Hepatocyte (in vitro differentiated cells): ENCODE results near the gene IFT122. TPM values are rescaled to one million over a fixed set of nuclear protein-coding genes. Genes with fewer than 3 reads are reported as not detected.

Source experiments
- DNase-seq: peaks from one replicate; pipeline ENCODE4 v3.0.0-alpha.2; 2016; ENCODE audit warnings: low spot score
- H2AFZ ChIP-seq: fragments of 200-600 bp; sonication (generic); 2 replicates; pipeline ENCODE4 v1.6.0; 2016; ENCODE audit warnings: antibody characterized with exemption, mild to moderate bottlenecking
- H3K27ac ChIP-seq: fragments of 200-600 bp; sonication (generic); 2 replicates; pipeline ENCODE4 v1.5.1; 2016; ENCODE audit warnings: mild to moderate bottlenecking
- H3K27me3 ChIP-seq: fragments of 200-600 bp; sonication (generic); 2 replicates; pipeline ENCODE4 v1.6.1; 2016
- H3K36me3 ChIP-seq: fragments of 200-600 bp; sonication (generic); replicated peaks from 2 replicates; pipeline ENCODE4 v1.5.1; 2016; ENCODE audit warnings: low read depth; ENCODE audit not compliant: insufficient read depth
- H3K4me1 ChIP-seq: fragments of 200-600 bp; sonication (generic); 2 replicates; pipeline ENCODE4 v1.5.1; 2016; ENCODE audit warnings: mild to moderate bottlenecking, moderate library complexity; ENCODE audit not compliant: insufficient read depth
- H3K4me2 ChIP-seq: fragments of 200-600 bp; sonication (generic); 2 replicates; pipeline ENCODE4 v1.6.0; 2016
- H3K4me3 ChIP-seq: fragments of 200-600 bp; sonication (generic); 2 replicates; pipeline ENCODE4 v1.5.1; 2016; ENCODE audit warnings: mild to moderate bottlenecking
- H3K79me2 ChIP-seq: fragments of 200-600 bp; sonication (generic); 2 replicates; pipeline ENCODE4 v1.6.0; 2017; ENCODE audit warnings: mild to moderate bottlenecking
- H3K9me2 ChIP-seq: fragments of 200-600 bp; sonication (generic); replicated peaks from 2 replicates; pipeline ENCODE4 v1.6.0; 2017; ENCODE audit warnings: mild to moderate bottlenecking; ENCODE audit not compliant: insufficient read depth
- H3K9me3 ChIP-seq: fragments of 200-600 bp; sonication (generic); 2 replicates; pipeline ENCODE4 v1.5.1; 2016; ENCODE audit warnings: low read depth, mild to moderate bottlenecking
- H4K20me1 ChIP-seq: fragments of 200-600 bp; sonication (generic); 2 replicates; pipeline ENCODE4 v1.6.0; 2016; ENCODE audit warnings: mild to moderate bottlenecking; ENCODE audit not compliant: insufficient read depth, poor library complexity, severe bottlenecking
- CTCF ChIP-seq: fragments of 200-600 bp; sonication (generic); IDR thresholded peaks from 2 replicates; pipeline ENCODE4 v1.5.1; 2016; ENCODE audit warnings: antibody characterized with exemption, mild to moderate bottlenecking; ENCODE audit not compliant: poor library complexity
- EZH2 ChIP-seq: fragments of 200-600 bp; sonication (generic); IDR thresholded peaks from 2 replicates; pipeline ENCODE4 v1.6.1; 2016; ENCODE audit warnings: antibody characterized with exemption, mild to moderate bottlenecking, borderline replicate concordance
- EZH2phosphoT487 ChIP-seq: fragments of 200-600 bp; sonication (generic); IDR thresholded peaks from one replicate; pipeline ENCODE4 v1.6.1; 2018; ENCODE audit warnings: antibody characterized with exemption, mild to moderate bottlenecking, low read depth, moderate library complexity; ENCODE audit not compliant: unreplicated experiment, severe bottlenecking
- WGBS: methylation state at CpG from one replicate; pipeline ENCODE4 v1.1.6; 2016; ENCODE audit warnings: low lambda C conversion rate; ENCODE audit errors: missing lambda C conversion rate; 5-methylcytosine and 5-hydroxymethylcytosine counted together
- polyA plus RNA-seq: library from polyadenylated mRNA; unstranded; fragments of >200 nt; fragmentation: Nextera tagmentation; extraction: Ambion mirVana; gene quantifications from 2 replicates; pipeline ENCODE4 v1.2.1, GENCODE V29; 2016
- total RNA-seq: library from RNA; depleted of rRNA; stranded (reverse); fragments of >200 nt; gene quantifications from 2 replicates; pipeline ENCODE4 v1.2.3, GENCODE V29; 2014

The IFT122 gene
- total and polyA plus RNA-seq, 2 experiments from 2014 or later, result 11.4 to 14.6 TPM

GRCh38 chr3:129536374-129536667 is 96.3 kb downstream of the IFT122 start:
- Histone ChIP-seq H4K20me1 (no peaks in the 10 kb centered on the region), H3K27me3 (no peaks in the 10 kb centered on the region), H3K36me3 (no peaks in the 10 kb centered on the region), H3K4me2 (no peak overlapping the region), H3K4me1 (peaks cover 19% of the 10 kb centered on the region), H3K9me2 (no peaks in the 10 kb centered on the region), H3K9me3 (no peaks in the 10 kb centered on the region), H2AFZ (no peak overlapping the region), H3K4me3 (no peak overlapping the region), H3K27ac (no peak overlapping the region), H3K79me2 (no peaks in the 10 kb centered on the region)
- 96% methylated on average over 2 of the region's 2 CpGs for WGBS
- TF ChIP-seq CTCF (no peak), EZH2phosphoT487 (no peak), EZH2 (no peak)
- DNase-seq, result no peak

GRCh38 chr3:129536804-129537203 is 96.8 kb downstream of the IFT122 start:
- no peak overlapping the region for H3K27ac ChIP-seq
- peaks cover 19% of the 10 kb centered on the region for H3K4me1 ChIP-seq
- H3K9me2 ChIP-seq, result no peaks in the 10 kb centered on the region
- no peaks in the 10 kb centered on the region for H3K36me3 ChIP-seq
- H3K4me3 ChIP-seq, result no peak overlapping the region
- no peaks in the 10 kb centered on the region for H3K27me3 ChIP-seq
- no peak for TF ChIP-seq EZH2
- TF ChIP-seq CTCF, result no peak
- no peak for TF ChIP-seq EZH2phosphoT487
- WGBS, result 90% methylated on average over 3 of the region's 3 CpGs
- H3K9me3 ChIP-seq, result no peaks in the 10 kb centered on the region
- H3K79me2 ChIP-seq, result no peaks in the 10 kb centered on the region
- H2AFZ ChIP-seq, result no peak overlapping the region
- H3K4me2 ChIP-seq, result no peak overlapping the region
- H4K20me1 ChIP-seq, result no peaks in the 10 kb centered on the region
- no peak for DNase-seq

GRCh38 chr3:129539206-129539605 is 99.2 kb downstream of the IFT122 start:
- Histone ChIP-seq H3K4me3 (no peak overlapping the region), H2AFZ (no peak overlapping the region), H4K20me1 (no peaks in the 10 kb centered on the region), H3K4me1 (peaks cover 14% of the 10 kb centered on the region), H3K36me3 (no peaks in the 10 kb centered on the region), H3K27ac (no peak overlapping the region), H3K27me3 (no peaks in the 10 kb centered on the region), H3K79me2 (no peaks in the 10 kb centered on the region), H3K9me3 (no peaks in the 10 kb centered on the region), H3K4me2 (no peak overlapping the region), H3K9me2 (no peaks in the 10 kb centered on the region)
- 62% methylated on average over 8 of the region's 8 CpGs for WGBS
- DNase-seq, result no peak
- no peak for TF ChIP-seq EZH2phosphoT487
- TF ChIP-seq CTCF, result no peak
- no peak for TF ChIP-seq EZH2
